ELR (cell line): Measurements from ENCODE around the gene ELL.

Experiments
- DNase-seq: peaks from one replicate; pipeline ENCODE4 v3.0.0-alpha.2; 2015; ENCODE audit warnings: low read depth

Gene ELL

DNA sequence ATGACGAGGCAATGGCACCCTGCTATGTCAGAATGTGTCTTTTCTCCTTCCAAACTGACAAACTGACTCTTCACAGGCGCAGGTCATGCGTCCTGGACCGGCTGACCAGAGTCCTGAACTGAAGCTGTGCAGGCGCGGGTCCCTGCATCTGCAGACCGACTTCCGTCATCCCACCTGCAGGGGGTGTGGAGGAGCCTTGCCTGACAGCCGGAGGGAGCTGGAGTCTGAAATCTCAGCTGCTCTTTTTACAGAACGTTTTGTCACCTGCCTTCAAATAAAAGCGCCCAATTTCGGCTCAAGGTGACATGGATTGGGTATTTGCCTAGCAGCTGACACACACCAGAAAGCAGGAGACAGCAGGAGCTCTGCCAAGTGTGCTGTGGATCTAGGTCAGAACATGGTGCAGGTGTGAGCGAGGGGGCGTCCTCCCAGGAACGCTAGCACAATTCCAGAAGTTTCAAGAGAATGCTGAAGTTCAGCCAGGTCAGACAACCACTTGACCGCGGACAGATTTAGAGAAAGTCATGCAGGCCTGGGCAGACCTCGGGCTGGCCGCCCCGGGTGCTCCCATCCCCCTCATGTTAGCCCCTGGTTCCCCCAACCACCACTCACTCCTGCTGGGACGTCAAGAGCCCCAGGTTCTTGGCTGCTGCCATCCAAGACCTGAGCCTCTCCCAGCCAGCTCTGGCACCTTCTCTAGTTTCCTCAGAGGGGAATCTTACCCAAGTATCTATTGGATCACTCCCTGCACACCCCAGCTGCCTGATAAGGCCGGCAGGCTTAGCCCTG is 32.8 kb downstream of the ELL start:
- DNase-seq = peak; percentile 47

DNA sequence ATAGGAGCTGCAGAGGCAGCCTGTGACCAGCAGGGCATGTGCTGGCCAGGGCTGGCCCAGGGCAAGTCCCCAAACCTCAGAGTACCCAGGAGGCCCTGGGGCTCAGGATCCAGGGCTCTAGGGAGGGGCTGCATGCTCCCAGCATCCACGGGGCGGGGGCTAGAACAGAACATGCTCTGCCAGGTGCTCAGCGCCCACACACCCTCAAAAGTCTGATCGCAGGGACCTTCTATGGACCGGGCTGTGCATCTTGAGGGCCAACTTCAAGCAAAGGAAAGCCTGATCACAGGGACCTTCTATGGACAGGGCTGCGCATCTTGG is 33.5 kb downstream of the ELL start:
- DNase-seq = peak; percentile 54

GRCh38 chr19:18487576-18488402 is 34.1 kb downstream of the ELL start:
- no peak for DNase-seq

DNA sequence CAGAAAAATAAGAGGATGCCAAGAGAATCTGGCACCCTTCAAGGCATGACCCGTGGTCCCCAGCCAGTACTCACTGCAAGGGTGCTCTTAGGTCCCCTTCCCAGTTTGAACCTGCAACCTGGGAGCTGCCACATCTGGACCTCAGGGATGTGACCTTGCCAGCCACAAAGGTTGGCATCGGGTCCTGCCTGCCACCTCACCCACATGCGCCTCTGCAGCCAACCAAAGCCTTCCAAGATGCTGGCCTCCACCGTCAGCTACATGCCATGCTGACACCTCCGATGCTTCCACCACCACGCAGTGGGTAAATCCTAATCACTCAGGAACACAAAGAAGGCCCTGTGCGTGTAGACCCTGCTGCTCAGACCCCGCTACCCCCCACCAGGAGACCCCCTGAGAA is 35.1 kb downstream of the ELL start:
- DNase-seq = no peak

GRCh38 chr19:18484992-18485391 is 36.9 kb downstream of the ELL start:
- no peak for DNase-seq

- DNase-seq = no peak
These were observed 38.6 kb downstream of the ELL start for GRCh38 chr19:18483119-18483890.

GRCh38 chr19:18481505-18482222 is 40.2 kb downstream of the ELL start:
- DNase-seq = peak; percentile 54

GRCh38 chr19:18480006-18480691 is 41.7 kb downstream of the ELL start:
- DNase-seq = peak; percentile 70

- peak; percentile 96 for DNase-seq
These were observed 43.1 kb downstream of the ELL start for GRCh38 chr19:18478545-18479311.

DNA sequence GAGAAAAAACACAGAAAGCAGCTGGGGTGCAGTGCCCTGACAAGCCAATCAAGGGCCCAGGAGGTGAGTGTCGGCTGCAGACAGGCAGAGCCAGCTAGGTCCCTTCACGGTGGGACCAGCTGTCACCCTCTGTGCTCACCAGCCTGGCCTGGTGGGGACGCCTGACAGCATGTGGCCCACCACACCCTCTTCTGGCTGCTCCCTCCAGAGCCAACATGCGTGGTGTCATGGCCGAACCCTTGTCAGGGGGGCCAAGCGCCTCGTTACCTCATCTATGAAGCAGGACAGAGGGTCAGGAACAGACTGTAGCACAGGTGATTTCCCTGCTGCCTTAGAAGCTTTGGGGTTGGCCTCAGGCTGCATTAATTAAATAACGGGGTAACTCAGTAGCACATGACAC is 43.9 kb downstream of the ELL start:
- DNase-seq = no peak

DNA sequence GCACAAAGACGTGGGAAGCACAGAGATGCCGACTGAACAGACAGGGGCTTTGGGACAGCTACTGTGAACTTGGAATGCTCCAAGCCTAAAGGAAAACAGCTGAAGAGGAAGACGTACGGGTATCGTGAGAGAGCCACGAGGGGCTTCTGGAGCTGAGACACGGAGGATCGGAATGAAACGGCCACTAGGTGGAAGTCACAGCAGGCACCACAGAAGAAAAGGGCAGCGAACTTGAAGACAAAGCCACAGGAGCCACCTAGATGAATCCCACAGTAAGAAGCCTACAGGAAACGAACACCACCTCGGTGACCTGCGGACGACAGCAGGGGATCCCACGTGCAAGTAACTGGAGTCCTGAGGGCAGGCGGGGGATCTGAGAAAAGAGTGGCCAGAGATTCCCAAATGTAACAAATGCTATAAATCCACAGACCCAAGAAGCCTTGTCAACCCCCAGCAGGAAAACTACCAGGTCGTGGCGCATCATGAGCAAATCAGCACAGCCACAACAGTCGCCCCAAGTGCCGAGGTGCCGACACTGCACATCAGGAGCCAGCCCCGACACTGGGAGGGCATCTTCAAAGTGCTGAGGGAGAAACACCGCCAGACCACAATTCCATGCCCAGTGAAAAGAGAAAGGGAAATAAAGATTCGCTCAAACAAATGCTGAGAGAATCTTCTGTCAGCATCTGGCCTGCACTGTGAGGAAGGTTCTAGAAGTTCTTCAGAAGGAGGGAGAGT is 44.7 kb downstream of the ELL start:
- no peak for DNase-seq

DNA sequence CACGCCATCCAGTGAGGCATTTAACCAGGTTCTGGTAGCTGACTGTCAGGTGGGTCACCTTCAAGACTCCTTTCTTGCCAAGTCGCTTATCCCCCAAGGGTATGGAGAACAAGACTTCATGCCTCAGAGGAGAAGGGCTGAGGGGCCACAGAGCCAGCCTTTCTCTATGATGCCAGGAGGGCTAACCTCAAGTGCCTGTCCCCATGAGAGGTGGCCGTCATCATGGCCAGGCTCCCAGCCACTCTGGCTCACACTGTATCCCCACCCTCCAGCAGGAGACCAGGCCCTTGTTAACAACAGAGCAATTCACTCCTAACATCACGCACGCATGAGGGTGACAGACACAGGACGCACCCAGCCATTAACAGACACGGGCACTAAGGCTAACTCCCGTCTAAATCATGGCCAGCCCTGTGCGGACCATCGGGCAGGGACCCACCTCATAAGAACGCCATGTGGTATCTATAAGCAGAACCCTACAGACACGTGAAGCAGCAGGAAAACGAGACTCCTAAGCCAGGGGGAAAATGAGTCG is 45.3 kb downstream of the ELL start:
- DNase-seq = no peak

DNA sequence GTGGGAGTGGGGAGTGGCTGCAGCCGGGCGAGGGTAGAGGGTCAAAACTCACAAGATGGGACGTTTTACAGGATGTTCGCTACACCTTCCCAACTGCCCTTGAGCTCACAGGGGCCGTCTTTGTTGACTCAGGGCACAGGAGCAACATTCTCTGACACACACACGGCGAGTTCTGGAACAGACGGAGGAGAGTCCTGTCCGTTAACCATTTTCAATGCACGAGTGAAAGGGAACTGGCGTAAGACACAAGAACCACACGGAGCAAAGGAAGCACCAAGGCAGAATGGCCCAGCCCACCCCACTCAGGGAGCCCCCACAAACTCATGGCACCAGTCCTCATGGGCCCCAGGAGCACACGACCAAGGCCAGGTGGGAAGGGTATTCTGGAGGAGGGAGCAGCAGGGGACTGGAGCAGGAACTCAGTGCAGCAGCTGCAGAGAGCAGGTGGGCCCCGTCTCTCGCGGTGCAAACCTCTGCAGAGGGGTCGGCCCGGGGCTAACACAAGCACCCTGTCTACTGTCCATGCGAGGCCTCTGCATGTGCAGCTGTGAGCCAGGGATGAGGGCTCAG is 46.0 kb downstream of the ELL start:
- no peak for DNase-seq

GRCh38 chr19:18475004-18475453 is 46.8 kb downstream of the ELL start:
- DNase-seq = no peak

DNA sequence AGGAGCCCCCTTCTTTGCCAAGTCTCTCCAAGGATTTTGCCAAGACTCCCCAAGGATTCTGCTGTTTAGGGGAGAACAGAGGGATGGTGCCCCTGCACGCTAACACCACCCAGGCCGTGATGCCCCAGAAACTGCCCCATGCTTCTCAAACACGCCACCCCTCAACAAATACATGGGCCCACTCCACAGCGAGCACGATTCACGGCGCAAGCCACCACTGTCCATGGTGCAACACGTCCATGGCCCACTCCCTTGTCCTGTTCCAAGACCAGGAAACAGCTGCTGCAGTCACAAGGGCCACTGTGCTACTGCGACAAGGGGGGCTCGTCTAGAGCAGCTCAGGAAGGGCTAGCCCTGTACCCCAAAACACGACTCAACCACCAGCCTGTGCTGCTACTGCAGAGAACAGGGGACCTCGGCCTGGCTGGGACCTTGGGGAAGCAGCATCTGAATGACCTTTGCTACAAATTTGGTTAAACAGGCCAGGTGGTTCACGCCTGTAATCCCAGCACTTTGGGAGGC is 47.4 kb downstream of the ELL start:
- DNase-seq = no peak

DNA sequence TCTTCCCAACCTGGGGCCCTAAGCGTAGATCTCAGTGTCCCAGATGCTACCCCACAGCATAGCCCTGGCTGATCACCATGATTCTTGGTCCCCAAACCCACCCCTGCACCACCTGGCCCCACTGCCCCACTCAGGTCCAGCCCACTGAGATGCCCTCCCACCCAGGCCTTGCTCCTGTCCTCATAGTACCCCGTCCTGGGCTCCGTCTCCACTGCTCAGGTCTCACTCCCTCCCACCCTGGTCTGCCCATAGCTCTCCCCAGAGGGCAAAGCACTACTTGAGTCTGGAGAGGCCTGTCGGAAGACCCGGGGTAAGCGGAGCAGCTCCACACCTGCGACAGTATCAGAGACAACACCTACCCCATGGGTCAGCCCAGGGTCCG is 48.2 kb downstream of the ELL start:
- DNase-seq = no peak

- no peak for DNase-seq
These were observed 48.7 kb downstream of the ELL start for GRCh38 chr19:18473003-18473705.

- DNase-seq = no peak
These were observed 51.1 kb downstream of the ELL start for GRCh38 chr19:18470787-18471186.
